Measurements from ENCODE around the gene MEX3A.

The MEX3A gene

DNA sequence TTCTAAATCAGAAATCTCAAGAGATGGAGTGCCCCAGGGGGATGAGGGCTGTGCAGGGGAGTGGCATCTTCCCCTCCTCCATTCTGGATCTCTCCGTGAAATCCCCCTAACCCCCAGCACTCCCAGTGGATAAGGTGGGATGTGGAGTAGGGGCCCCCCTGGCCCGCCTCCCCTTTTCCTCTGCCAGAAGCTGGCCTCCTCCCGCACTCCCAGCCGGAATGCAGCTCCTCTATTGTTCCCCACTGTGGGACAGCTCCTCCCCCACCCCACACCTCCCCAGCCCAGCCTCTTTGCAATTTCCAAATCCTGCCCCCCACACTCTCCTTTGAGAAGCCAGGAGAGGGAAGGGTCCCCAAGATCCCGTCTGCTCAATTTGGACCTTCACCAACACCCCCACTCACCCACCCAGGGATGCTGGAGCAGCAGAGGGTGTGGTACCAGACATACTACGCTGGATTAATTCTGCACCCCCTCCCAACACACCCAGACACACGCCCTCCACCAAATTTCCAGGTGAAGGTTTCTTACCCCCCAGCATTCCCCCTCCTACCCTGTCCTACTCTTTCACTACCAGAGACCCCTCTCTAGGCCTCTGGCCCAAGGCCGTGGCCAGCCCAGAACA lies 1.9 kb downstream of the MEX3A start:
- no peaks in the 10 kb centered on the region for H3K9me3 ChIP-seq (ENCODE audit: low read depth, low read length)

DNA sequence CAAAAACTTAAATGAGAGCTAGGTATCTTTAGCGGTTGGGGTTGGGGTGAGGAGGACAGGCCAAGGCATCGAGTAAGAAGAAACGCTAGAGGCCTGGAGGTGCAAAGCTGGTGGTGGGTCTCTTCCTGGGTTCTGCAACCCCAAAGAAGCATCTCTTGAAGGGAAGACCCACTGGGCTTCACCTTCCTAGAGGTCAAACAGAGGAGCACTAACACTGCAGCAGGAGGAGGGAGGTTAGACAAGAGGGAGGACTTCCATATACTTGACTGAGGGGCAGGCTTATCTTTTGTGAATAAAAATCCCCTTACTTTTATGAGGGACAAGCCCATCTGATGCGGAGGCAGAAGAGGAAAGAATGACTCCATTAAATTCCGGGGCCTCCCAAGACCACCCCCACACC lies 2.5 kb downstream of the MEX3A start:
- TF ChIP-seq POLR2AphosphoS5 (IDR thresholded peaks at IDR 0.05; ENCODE audit: borderline replicate concordance, low read depth, low read length), result no peak
- no peak for TF ChIP-seq EZH2 (IDR thresholded peaks at IDR 0.05)
- no peak for TF ChIP-seq FOXP2 (optimal IDR thresholded peaks at IDR 0.05; ENCODE audit: control extremely low read depth, extremely low read length, insufficient read depth)
- no peak overlapping the region for H3K9ac ChIP-seq (ENCODE audit: insufficient read length)
- H3K9me3 ChIP-seq (ENCODE audit: low read depth, low read length), result no peaks in the 10 kb centered on the region
- H3K36me3 ChIP-seq (ENCODE audit: insufficient read depth, low read length), result peaks cover 42% of the 10 kb centered on the region
- H3K4me3 ChIP-seq, result peak overlapping the region; percentile 82
- H3K27ac ChIP-seq, result peak overlapping the region; percentile 21; the same call in 1 of the 2 replicates
- DNase-seq (ENCODE audit: low read depth, low spot score), result no peak

More for the DNA sequence above, 1.9 kb downstream of the MEX3A start:
- Histone ChIP-seq H3K9ac (ENCODE audit: insufficient read length) (peak overlapping the region; percentile 84), H3K36me3 (ENCODE audit: insufficient read depth, low read length) (peaks cover 36% of the 10 kb centered on the region), H3K27ac (peak overlapping the region; percentile 65), H3K4me3 (peak overlapping the region; percentile 82)
- no peak for TF ChIP-seq EZH2 (IDR thresholded peaks at IDR 0.05)
- TF ChIP-seq POLR2AphosphoS5 (IDR thresholded peaks at IDR 0.05; ENCODE audit: borderline replicate concordance, low read depth, low read length), result no peak
- TF ChIP-seq FOXP2 (optimal IDR thresholded peaks at IDR 0.05; ENCODE audit: control extremely low read depth, extremely low read length, insufficient read depth), result no peak
- no peak for DNase-seq (ENCODE audit: low read depth, low spot score)

DNA sequence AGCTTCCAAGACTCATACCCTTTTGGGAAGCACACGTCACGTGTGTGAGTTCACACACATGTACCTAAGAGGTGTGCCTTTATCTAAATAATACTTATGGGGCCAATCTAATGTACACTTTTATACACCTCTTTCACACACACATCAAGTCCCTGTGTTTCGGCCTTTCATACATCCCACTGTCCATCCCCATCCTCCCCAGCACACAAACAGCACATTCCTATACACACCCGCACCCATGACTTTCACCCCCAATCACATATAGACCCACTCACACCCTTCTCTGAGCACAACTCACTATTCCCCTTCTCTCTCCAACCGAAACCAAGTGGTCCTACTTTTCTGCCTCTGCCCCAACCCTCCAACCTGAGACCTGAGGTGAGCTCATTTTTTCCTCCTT lies 3.5 kb downstream of the MEX3A start:
- Histone ChIP-seq H3K4me3 (peak overlapping the region; percentile 49), H3K9me3 (ENCODE audit: low read depth, low read length) (no peaks in the 10 kb centered on the region), H3K9ac (ENCODE audit: insufficient read length) (no peak overlapping the region), H3K36me3 (ENCODE audit: insufficient read depth, low read length) (peaks cover 46% of the 10 kb centered on the region), H3K27ac (peak overlapping the region; percentile 83)
- no peak for DNase-seq (ENCODE audit: low read depth, low spot score)
- no peak for TF ChIP-seq POLR2AphosphoS5 (IDR thresholded peaks at IDR 0.05; ENCODE audit: borderline replicate concordance, low read depth, low read length)
- TF ChIP-seq EZH2 (IDR thresholded peaks at IDR 0.05), result no peak
- no peak for TF ChIP-seq FOXP2 (optimal IDR thresholded peaks at IDR 0.05; ENCODE audit: control extremely low read depth, extremely low read length, insufficient read depth)

DNA sequence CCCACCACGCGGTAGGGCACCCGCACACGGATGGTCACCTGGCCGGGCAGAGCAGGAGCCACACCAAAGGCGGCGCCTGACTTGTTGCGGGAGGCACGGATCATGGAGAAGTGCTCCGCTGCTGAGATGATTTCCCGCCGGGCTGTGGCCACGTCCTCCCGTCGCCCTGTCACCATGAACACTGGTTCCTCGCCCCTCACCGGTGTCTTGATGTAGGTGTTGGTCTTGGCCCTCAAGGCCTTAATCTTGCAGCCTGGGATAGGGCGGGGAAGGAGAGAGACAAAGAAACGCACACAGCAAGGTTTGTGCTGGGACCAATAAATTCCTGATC lies 4.9 kb downstream of the MEX3A start:
- H3K9me3 ChIP-seq (ENCODE audit: low read depth, low read length), result no peaks in the 10 kb centered on the region
- peaks cover 46% of the 10 kb centered on the region for H3K36me3 ChIP-seq (ENCODE audit: insufficient read depth, low read length)
- TF ChIP-seq POLR2AphosphoS5 (IDR thresholded peaks at IDR 0.05; ENCODE audit: borderline replicate concordance, low read depth, low read length) (no peak), EZH2 (IDR thresholded peaks at IDR 0.05) (no peak), FOXP2 (optimal IDR thresholded peaks at IDR 0.05; ENCODE audit: control extremely low read depth, extremely low read length, insufficient read depth) (no peak)
- no peak for DNase-seq (ENCODE audit: low read depth, low spot score)
- no peak overlapping the region for H3K9ac ChIP-seq (ENCODE audit: insufficient read length)
- peak overlapping the region; percentile 83; the same call in 1 of the 2 replicates for H3K27ac ChIP-seq
- no peak overlapping the region for H3K4me3 ChIP-seq

DNA sequence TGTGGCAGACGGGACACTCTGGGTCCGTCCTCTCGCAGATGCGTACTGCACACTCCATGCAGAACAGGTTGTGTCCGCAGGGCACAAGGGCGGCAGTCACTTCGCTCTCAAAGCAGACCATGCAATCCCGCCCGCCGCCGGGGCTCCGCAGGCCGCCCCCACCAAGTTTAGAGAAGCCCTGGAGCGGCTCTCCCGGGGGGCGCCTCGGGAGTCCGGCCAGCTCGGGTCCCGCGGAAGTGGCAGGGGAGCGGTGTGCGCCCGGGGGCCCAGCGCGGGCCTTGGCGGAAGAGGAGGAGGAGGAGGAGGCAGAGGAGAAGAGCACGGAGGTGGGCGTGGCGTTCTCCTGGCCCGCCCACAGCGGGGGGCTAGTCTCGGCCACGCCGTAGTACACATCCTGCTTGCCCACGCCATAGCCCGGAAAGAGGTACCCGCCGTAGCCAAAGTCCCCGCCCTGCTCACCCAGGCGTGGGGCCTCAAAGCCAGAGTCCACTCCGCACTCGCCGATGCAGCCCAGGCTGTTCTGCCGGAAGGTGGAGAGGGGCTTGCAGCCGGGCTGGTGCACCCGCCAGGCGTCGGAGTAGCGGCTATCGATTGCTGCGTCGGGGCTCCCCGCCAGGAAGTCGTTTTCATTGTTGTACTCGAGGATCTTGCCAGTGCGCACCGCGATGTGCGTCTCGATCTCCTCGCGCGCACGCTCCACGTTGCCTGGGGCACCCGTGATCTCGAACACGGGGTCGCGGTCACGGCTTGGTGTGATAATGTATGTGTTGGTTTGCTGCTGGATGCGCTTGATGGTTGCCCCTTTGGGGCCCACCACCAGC lies 5.4 kb downstream of the MEX3A start:
- no peak overlapping the region for H3K9ac ChIP-seq (ENCODE audit: insufficient read length)
- DNase-seq (ENCODE audit: low read depth, low spot score), result no peak

DNA sequence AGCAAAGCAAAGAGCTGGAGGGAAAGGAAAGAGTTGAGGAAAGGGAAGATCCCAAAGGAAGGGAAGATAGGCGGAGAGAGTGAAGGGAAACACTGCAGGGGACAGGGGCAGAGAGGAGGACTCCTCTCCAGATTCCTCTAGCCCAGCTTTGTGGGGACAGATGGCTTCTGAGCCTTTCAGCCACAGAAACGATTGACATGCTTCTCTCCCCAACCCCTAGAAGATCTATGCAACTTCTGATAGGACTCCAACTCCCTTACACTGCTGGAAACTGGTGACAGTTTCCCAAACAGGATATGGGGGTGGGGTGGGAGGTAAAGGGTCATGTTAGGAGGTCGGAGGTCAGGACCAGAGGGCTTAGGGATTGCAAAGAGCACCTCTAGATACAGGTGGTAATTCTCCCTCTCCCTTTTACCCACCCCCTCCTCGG lies 6.5 kb downstream of the MEX3A start:
- TF ChIP-seq FOXP2 (optimal IDR thresholded peaks at IDR 0.05; ENCODE audit: control extremely low read depth, extremely low read length, insufficient read depth) (no peak), EZH2 (IDR thresholded peaks at IDR 0.05) (no peak), POLR2AphosphoS5 (IDR thresholded peaks at IDR 0.05; ENCODE audit: borderline replicate concordance, low read depth, low read length) (no peak)
- Histone ChIP-seq H3K36me3 (ENCODE audit: insufficient read depth, low read length) (peaks cover 46% of the 10 kb centered on the region), H3K9me3 (ENCODE audit: low read depth, low read length) (no peaks in the 10 kb centered on the region), H3K9ac (ENCODE audit: insufficient read length) (peak overlapping the region; percentile 32), H3K4me3 (no peak overlapping the region; the same call in 1 of the 2 replicates), H3K27ac (peak overlapping the region; percentile 71)
- DNase-seq (ENCODE audit: low read depth, low spot score), result no peak

More for the DNA sequence above, 5.4 kb downstream of the MEX3A start:
- Histone ChIP-seq H3K4me3 (peak overlapping the region; percentile 47), H3K36me3 (ENCODE audit: insufficient read depth, low read length) (peaks cover 46% of the 10 kb centered on the region), H3K27ac (peak overlapping the region; percentile 71; the same call in 1 of the 2 replicates), H3K9me3 (ENCODE audit: low read depth, low read length) (no peaks in the 10 kb centered on the region)
- TF ChIP-seq FOXP2 (optimal IDR thresholded peaks at IDR 0.05; ENCODE audit: control extremely low read depth, extremely low read length, insufficient read depth) (no peak), POLR2AphosphoS5 (IDR thresholded peaks at IDR 0.05; ENCODE audit: borderline replicate concordance, low read depth, low read length) (no peak), EZH2 (IDR thresholded peaks at IDR 0.05) (no peak)

DNA sequence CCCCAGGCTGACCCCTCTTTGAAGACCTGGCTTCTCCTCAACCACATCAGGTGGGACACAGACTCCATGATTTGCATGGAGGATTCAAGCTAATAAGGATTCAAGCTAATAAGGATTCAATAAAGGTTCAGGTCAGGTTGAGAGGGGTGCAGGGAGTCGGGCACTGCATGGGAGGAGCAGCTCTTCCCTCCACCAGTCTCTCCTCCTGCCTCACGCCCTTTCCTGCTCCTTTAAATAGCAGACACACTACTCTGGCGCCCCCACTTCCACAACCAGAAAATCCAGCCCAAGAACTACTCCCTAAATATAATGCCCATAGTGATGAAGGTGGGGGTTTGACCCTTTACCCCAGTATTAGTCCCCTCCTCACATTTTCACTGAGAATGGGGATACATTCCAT lies 7.1 kb downstream of the MEX3A start:
- Histone ChIP-seq H3K27ac (peak overlapping the region; percentile 71), H3K9ac (ENCODE audit: insufficient read length) (no peak overlapping the region), H3K4me3 (no peak overlapping the region), H3K36me3 (ENCODE audit: insufficient read depth, low read length) (peaks cover 46% of the 10 kb centered on the region), H3K9me3 (ENCODE audit: low read depth, low read length) (no peaks in the 10 kb centered on the region)
- TF ChIP-seq POLR2AphosphoS5 (IDR thresholded peaks at IDR 0.05; ENCODE audit: borderline replicate concordance, low read depth, low read length) (no peak), EZH2 (IDR thresholded peaks at IDR 0.05) (no peak), FOXP2 (optimal IDR thresholded peaks at IDR 0.05; ENCODE audit: control extremely low read depth, extremely low read length, insufficient read depth) (no peak)
- DNase-seq (ENCODE audit: low read depth, low spot score), result no peak

DNA sequence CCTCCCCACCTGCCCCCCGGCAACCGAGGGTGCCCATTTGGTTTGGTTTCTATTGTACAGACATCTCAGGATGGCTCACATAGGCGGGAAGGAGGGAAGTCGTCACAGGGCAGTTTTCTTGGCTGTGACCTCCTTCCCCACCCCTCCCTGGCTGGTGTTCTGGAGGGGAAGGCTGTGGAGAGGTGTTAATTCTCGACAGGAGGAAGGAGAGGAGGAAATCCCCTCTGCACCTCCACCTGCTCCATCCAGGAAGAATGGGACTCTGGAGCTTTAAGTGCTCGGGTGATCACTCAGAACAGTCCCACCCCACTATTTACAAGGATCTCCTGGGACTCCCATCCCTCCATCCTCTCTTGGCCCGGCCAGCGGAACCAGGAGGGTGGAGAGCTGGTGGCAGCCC lies 7.6 kb downstream of the MEX3A start:
- no peak overlapping the region for H3K4me3 ChIP-seq
- H3K9ac ChIP-seq (ENCODE audit: insufficient read length), result peak overlapping the region; percentile 17
- peaks cover 46% of the 10 kb centered on the region for H3K36me3 ChIP-seq (ENCODE audit: insufficient read depth, low read length)
- peak overlapping the region; percentile 71 for H3K27ac ChIP-seq
- H3K9me3 ChIP-seq (ENCODE audit: low read depth, low read length), result no peaks in the 10 kb centered on the region
- TF ChIP-seq FOXP2 (optimal IDR thresholded peaks at IDR 0.05; ENCODE audit: control extremely low read depth, extremely low read length, insufficient read depth), result no peak
- TF ChIP-seq EZH2 (IDR thresholded peaks at IDR 0.05), result no peak
- TF ChIP-seq POLR2AphosphoS5 (IDR thresholded peaks at IDR 0.05; ENCODE audit: borderline replicate concordance, low read depth, low read length), result no peak
- DNase-seq (ENCODE audit: low read depth, low spot score), result no peak

Measured in SK-N-MC (cell line).